Urinary bladder (tissue), 4 donors: ENCODE data around the gene RAF1. TPM values are rescaled to one million over a fixed set of nuclear protein-coding genes. Genes with fewer than 3 reads are reported as not detected.
"Not testable (repeated sequence)": the region's sequence is repeated elsewhere in the genome, so short reads cannot be mapped to it uniquely, and the experiment has no call there.

Experiments used
- DNase-seq: peaks from one replicate; pipeline ENCODE4 v3.0.0-alpha.2; 2015; ENCODE audit errors: extremely low spot score
- H3K27ac ChIP-seq: one replicate; pipeline ENCODE4 v1.5.1; 2013; ENCODE audit warnings: low read depth, mild to moderate bottlenecking, moderate library complexity
- H3K36me3 ChIP-seq: one replicate; pipeline ENCODE4 v1.6.1; 2013; ENCODE audit warnings: mild to moderate bottlenecking, moderate library complexity; ENCODE audit not compliant: insufficient read depth
- H3K4me1 ChIP-seq: one replicate; pipeline ENCODE4 v1.6.1; 2013; ENCODE audit warnings: mild to moderate bottlenecking, moderate library complexity; ENCODE audit not compliant: insufficient read depth
- H3K4me3 ChIP-seq: one replicate; pipeline ENCODE4 v1.5.1; 2013; ENCODE audit warnings: low read depth, low read length
- WGBS: extraction: QIAGEN DNeasy Blood & Tissue Kit; methylation state at CpG from one replicate; pipeline ENCODE4 v1.1.7; 2013; 5-methylcytosine and 5-hydroxymethylcytosine counted together
- polyA plus RNA-seq: library from polyadenylated mRNA; stranded (reverse); fragments of 200-250 nt; gene quantifications from one replicate; pipeline ENCODE4 v1.2.3, GENCODE V29; 2013
- total RNA-seq: library from RNA; depleted of rRNA; stranded (reverse); fragments of >200 nt; gene quantifications from one replicate; pipeline ENCODE4 v1.2.3, GENCODE V29; 2014
- donor health status: healthy with polysubstance abuse.
- donor health status: healthy.

The RAF1 gene
- total and polyA plus RNA-seq, 2 donors = 69.5 to 107 TPM

GRCh38 chr3:12663401-12663935, 449 bp downstream of the RAF1 start:
- DNase-seq = no peak
- peak overlapping the region; percentile 100 for H3K27ac ChIP-seq
- WGBS = under 1% methylated on average over 45 of the region's 45 CpGs
- H3K4me3 ChIP-seq = peak overlapping the region; percentile 94
- H3K36me3 ChIP-seq = no peaks in the 10 kb centered on the region
- peaks cover 3% of the 10 kb centered on the region for H3K4me1 ChIP-seq

- no peak for DNase-seq
- Histone ChIP-seq H3K4me1 (peaks cover 3% of the 10 kb centered on the region), H3K4me3 (peak overlapping the region; percentile 94), H3K36me3 (no peaks in the 10 kb centered on the region), H3K27ac (peak overlapping the region; percentile 100)
- WGBS = under 1% methylated on average over 26 of the region's 26 CpGs
These were observed 1.1 kb downstream of the RAF1 start for GRCh38 chr3:12662593-12663400.

GRCh38 chr3:12661926-12662592, 1.9 kb downstream of the RAF1 start:
- Histone ChIP-seq H3K4me3 (peak overlapping the region; percentile 94), H3K36me3 (no peaks in the 10 kb centered on the region), H3K4me1 (peaks cover 3% of the 10 kb centered on the region), H3K27ac (no peak overlapping the region)
- no peak for DNase-seq
- 24% methylated on average over 5 of the region's 5 CpGs for WGBS

- not testable (repeated sequence) for H3K4me3 ChIP-seq, H3K36me3 ChIP-seq, H3K4me1 ChIP-seq, DNase-seq, H3K27ac ChIP-seq
- 67% methylated on average over 13 of the region's 13 CpGs for WGBS
These were observed 2.5 kb downstream of the RAF1 start for GRCh38 chr3:12661375-12661774.

- no peak overlapping the region for H3K4me3 ChIP-seq
- H3K4me1 ChIP-seq = peaks cover 4% of the 10 kb centered on the region
- no peak for DNase-seq
- H3K27ac ChIP-seq = no peak overlapping the region
- WGBS = 68% methylated on average over 2 of the region's 2 CpGs
- no peaks in the 10 kb centered on the region for H3K36me3 ChIP-seq
These were observed 3.7 kb downstream of the RAF1 start for GRCh38 chr3:12660196-12660595.

GRCh38 chr3:12659316-12660015, 4.5 kb downstream of the RAF1 start:
- H3K27ac ChIP-seq = no peak overlapping the region
- no peaks in the 10 kb centered on the region for H3K36me3 ChIP-seq
- 75% methylated on average over 3 of the region's 3 CpGs for WGBS
- DNase-seq = no peak
- H3K4me1 ChIP-seq = peaks cover 4% of the 10 kb centered on the region
- H3K4me3 ChIP-seq = no peak overlapping the region

GRCh38 chr3:12658593-12659058, 5.3 kb downstream of the RAF1 start:
- Histone ChIP-seq H3K4me3 (no peak overlapping the region), H3K36me3 (no peaks in the 10 kb centered on the region), H3K4me1 (peaks cover 4% of the 10 kb centered on the region), H3K27ac (no peak overlapping the region)
- no peak for DNase-seq
- 31% methylated on average over 4 of the region's 4 CpGs for WGBS

GRCh38 chr3:12656850-12657249, 7.1 kb downstream of the RAF1 start:
- peaks cover 4% of the 10 kb centered on the region for H3K4me1 ChIP-seq
- 82% methylated on average over 6 of the region's 6 CpGs for WGBS
- H3K36me3 ChIP-seq = no peaks in the 10 kb centered on the region
- H3K4me3 ChIP-seq = no peak overlapping the region
- DNase-seq = no peak
- H3K27ac ChIP-seq = no peak overlapping the region

GRCh38 chr3:12656193-12656592, 7.7 kb downstream of the RAF1 start:
- no peak for DNase-seq
- Histone ChIP-seq H3K4me1 (peaks cover 4% of the 10 kb centered on the region), H3K27ac (no peak overlapping the region), H3K4me3 (no peak overlapping the region), H3K36me3 (no peaks in the 10 kb centered on the region)

GRCh38 chr3:12655701-12656100, 8.2 kb downstream of the RAF1 start:
- no peak for DNase-seq
- Histone ChIP-seq H3K36me3 (no peaks in the 10 kb centered on the region), H3K4me3 (no peak overlapping the region), H3K27ac (no peak overlapping the region), H3K4me1 (peaks cover 4% of the 10 kb centered on the region)
- 77% methylated on average over 4 of the region's 4 CpGs for WGBS

- 59% methylated on average over 4 of the region's 4 CpGs for WGBS
- no peaks in the 10 kb centered on the region for H3K36me3 ChIP-seq
- no peak overlapping the region for H3K4me3 ChIP-seq
- DNase-seq = no peak
- H3K27ac ChIP-seq = no peak overlapping the region
- peaks cover 3% of the 10 kb centered on the region for H3K4me1 ChIP-seq
These were observed 10.2 kb downstream of the RAF1 start for GRCh38 chr3:12653747-12654146.

- WGBS = 94% methylated on average over 12 of the region's 12 CpGs
- Histone ChIP-seq H3K36me3 (no peaks in the 10 kb centered on the region), H3K4me1 (peaks cover 5% of the 10 kb centered on the region), H3K4me3 (no peak overlapping the region), H3K27ac (no peak overlapping the region)
- no peak for DNase-seq
These were observed 15.4 kb downstream of the RAF1 start for GRCh38 chr3:12648384-12648959.

- Histone ChIP-seq H3K36me3 (no peaks in the 10 kb centered on the region), H3K27ac (peak overlapping the region; percentile 2), H3K4me1 (peaks cover 5% of the 10 kb centered on the region), H3K4me3 (no peak overlapping the region)
- WGBS = 49% methylated on average over 6 of the region's 6 CpGs
- no peak for DNase-seq
These were observed 19.5 kb downstream of the RAF1 start for GRCh38 chr3:12644331-12644937.
